HG03378 (cell line): ENCODE results near the gene SCEL.
"Not testable (repeated sequence)": the region's sequence is repeated elsewhere in the genome, so short reads cannot be mapped to it uniquely, and the experiment has no call there.

Experiments
- ATAC-seq: cut with Tn5 transposase; IDR thresholded peaks from one replicate; pipeline ENCODE4 v1.9.1; 2021; ENCODE audit warnings: mild to moderate bottlenecking, moderate library complexity; ENCODE audit not compliant: unreplicated experiment

SCEL gene, protein sequence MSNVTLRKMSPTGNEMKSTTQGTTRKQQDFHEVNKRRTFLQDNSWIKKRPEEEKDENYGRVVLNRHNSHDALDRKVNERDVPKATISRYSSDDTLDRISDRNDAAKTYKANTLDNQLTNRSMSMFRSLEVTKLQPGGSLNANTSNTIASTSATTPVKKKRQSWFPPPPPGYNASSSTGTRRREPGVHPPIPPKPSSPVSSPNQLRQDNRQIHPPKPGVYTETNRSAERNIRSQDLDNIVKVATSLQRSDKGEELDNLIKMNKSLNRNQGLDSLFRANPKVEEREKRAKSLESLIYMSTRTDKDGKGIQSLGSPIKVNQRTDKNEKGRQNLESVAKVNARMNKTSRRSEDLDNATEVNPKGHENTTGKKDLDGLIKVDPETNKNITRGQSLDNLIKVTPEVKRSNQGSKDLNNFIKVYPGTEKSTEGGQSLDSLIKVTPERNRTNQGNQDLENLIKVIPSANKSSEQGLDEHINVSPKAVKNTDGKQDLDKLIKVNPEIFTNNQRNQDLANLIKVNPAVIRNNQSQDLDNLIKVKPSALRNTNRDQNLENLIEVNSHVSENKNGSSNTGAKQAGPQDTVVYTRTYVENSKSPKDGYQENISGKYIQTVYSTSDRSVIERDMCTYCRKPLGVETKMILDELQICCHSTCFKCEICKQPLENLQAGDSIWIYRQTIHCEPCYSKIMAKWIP

DNA sequence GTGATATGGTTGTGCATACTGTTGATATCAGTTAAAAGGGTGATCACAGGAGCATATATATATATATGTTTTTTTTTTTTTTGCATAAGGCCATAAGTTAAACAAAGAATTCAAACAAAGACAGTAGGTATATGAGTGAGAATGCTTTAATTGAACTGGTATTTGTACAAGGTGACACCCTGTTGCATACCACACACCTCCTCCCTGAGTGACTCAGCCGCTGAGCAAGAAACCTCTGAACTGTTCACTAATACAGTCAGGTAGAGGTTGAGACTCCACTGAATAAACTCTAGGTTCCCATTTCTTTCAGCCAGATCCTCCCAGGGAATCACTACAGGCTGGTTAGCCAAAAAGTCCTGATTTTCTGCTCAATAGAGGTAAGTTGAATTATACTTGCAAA is at the start of gene SCEL:
TSS of gene SCEL (plus strand) at position 259 of the 400 bp plus-strand sequence. CDS start 20,170 bp downstream, outside the sequence.
- no peak for ATAC-seq

DNA sequence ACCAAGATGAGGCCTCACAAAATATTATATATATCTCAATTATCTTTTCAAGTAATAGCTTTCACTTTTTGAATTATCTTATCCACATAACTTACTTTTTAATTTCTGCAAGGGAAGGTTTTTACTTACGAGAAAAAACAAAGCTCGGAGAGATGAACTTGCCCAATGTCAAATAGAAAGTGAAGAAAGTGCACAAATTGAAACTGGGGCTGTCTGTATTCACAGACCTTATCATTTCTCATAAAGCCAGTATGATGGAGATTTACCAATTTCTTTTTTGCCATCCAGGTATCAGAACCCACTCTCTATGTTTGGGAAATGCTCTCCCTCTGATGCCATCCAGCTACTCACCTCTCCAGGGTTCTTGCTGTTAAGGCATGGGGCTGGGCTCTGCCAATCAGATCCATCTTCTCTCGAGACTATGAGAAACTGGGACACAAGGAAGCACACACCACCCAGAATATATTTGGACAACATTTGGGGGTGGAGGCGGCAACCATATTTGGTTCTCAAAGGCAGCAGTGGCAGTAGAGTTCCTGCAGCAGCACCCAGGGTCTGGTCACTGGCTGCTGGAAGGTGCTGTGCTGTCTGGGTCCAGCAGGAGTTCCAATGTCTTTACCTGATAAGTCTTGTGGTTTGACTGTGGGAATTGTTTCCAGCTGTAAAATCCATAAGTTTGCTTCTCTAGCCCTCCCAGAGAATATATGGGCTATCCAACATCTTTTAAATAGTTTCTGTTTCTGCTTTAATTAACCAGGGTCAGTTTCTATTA is 45.8 kb upstream of the SCEL start:
- ATAC-seq, result no peak

DNA sequence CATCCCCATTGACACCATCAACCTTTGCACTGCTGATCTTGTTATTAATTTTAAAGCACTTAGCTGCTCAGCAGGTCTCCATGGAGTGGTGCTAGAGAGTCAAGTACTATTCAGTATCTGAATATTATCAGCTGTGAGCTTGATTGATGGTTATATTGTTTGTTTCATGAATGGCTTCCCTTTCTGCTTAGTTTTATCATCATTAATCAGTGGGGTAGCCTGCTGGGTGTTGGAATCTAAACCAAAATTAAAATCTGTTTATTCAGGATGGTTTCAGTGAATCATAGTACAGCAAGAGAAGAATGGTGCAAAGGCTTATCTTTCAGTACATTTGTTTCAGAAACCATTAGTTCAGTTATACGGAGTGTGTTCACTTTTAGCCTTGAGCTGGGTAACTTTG is 42.5 kb upstream of the SCEL start:
- peak; percentile 85 for ATAC-seq

DNA sequence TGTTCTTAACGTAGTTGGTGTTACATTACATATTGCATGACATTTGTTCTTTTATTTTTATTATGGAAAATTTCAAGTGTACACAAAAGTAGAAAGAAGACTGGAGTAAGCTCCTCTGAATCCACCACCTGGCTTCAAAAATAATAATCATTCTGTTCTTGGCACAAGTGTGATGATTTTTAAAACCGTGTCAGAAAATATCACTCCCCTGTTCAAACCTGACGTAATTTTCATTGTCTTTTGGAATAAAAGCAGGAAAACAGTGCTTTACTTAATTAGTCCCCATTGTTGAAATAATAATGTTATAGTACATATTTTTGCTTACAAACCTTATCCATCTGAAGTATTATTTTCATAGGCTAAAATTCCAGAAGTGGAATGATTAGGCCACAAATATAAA is 41.3 kb upstream of the SCEL start:
- no peak for ATAC-seq

DNA sequence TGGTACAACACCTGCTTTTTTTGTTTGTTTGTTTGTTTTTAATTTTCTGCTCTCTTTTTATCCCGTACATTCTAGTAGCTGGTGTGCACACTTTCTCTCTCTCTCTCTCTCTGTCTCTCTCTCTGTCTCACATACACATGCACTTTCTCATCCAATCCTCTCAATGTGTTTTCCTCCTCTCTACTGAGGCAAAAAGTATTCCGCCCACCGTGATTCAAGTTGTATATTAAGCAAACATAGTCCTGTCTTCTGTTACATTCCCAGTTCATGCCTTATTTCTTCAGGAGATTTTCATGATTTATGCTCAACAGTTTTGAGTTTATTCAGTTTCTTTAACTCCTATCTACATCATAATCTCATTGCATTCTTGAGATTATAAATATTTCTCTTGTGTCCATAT is 38.2 kb upstream of the SCEL start:
- ATAC-seq, result no peak

DNA sequence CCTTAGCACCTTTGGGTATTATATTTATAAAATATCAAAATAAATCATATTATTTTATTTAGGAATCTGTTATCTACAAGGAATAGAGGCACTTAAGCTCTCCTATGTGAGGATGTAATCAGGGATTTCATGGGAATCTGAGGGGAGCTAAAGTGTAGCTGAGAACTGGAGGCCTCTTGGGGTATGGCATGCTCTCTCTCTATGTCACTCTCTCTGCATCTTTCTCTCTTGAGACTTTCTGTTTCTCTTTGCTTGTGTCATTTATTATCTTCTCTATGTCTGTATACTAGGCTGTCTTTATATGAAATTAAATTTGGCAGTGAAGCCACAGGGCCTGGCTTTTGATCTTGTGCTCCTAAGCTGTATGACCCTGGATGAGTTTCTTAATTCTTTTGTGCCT is 37.7 kb upstream of the SCEL start:
- no peak for ATAC-seq

DNA sequence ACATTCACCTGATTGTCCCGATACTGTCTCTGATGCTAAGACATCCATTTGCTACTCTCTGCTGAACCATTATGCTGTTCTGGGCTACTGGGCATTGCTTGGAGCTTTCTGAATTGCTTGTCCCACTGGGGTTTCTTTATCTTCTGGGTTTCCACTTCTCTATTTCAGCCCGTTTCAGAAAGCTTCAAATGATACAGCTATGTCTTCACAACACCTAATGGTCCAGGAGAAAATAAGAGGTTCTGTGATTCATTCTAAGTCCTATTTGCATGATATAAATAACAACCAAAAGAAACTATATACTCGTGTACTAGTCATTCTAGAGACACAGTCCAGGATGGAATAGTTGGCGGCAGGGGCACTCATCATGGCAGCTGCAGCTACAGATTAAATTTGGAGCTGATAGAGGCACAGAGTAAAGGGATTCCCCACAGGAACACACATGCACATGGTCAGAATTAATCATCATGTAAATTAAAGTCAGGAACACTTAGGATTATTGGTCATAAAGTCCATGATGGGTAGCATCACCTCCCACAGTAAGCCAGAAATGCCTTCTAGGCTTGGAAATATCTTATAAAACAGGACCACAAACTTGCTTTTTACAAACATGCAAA is 33.3 kb upstream of the SCEL start:
- ATAC-seq, result peak; percentile 91

DNA sequence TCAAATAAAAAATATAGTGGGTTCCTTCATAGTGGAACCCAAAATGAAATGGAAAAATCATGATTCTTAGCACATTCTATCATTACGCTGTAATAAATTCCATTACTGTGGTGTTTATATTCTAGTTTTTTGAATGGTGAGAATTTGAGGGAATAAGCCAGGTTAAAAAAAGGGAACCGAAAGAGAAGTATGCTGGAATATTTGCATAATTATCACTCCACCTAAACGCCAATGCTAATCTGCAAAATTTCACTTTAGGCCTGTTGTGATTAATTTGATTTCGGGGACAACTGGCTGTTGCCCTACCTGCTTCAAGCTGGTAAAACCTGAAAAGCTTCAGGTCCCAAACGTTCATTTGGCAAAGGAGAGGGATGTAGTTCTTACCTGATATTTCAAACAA is 32.1 kb upstream of the SCEL start:
- no peak for ATAC-seq

DNA sequence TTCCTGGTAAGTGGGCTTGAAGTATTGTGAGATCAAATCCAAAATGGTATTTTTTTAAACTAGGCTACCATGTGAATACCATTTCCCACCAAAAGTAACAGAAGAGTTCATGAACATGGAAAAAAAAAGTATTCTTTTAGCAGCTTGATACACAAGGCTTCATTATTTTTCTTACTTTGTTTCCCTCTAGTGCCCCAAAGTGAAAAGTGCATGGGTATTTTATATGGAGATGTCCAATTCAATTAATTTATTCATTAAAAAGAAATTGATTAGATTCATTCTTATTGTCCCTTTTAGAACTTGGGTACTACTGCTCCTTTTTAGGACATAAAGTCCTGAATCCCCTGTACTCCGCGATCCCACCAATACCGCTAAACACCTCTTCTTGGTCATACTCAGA is 28.6 kb upstream of the SCEL start:
- no peak for ATAC-seq

DNA sequence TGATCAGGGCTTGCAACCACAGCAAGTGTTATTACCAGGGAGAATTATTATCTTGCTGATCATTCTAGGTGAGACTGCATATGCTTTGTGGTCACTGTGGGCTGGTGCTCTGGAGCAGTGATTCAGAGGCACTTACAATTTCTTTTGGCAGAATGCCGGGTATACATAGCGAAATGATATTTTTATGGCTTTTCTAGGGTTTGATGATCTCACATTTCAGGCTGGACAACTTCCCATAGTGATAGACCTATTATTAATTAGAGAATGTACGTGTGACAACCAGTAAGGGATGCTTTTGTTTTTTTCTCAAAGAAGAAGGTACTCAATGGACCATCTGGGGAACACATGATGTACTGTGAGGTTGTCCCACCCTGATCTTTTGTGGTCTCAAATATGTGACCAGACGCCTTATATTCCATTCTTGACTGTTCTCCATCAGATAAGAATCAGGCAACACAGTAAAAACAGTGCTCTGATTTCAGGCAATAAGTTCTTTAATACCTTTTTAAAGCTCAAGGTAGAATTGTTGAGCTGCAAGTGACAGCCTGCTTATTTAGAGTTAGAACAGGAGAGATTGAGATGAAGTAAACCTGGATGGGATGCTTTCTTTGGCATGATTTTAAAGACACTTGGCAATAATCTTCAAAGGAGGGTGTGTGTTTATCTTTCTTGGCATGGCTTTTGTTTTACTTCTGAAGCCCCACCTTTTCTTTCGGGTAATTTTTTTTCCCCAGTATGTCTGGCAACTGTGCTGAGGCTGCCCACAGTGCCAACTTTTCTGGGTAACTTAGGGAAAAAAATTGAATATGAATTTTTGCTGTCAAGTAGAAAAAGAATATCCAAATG is 27.4 kb upstream of the SCEL start:
- ATAC-seq, result no peak

DNA sequence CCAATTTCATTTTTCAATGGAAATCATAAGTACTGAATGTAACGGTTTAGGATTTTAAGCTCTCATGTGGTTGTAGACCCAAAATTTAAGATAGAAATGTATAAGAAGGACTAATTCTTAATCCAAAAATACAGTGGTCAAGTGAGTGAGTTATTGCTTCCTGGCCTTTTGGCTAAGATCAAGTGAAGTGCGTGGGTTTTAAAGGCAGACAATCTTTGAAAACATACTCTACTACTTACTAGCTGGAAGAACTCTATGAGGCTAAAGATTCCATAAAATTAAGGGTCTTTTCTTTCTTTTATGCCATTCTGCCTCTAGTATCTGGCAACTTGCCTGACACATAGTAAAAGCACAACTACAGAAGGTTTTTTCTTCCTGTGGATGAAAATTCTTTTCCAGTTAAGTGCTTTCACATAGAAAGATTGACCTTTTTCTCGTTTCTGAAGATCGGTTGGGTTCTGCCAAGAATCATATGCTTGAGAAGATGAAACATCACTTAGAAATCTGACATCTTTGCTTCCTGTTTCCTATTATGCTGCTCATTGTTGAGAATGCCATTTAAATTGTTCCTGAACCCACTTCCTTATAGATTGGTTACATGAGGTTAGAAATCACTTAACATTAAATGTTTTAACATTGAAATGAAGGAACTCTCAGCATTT is 26.4 kb upstream of the SCEL start:
- no peak for ATAC-seq

DNA sequence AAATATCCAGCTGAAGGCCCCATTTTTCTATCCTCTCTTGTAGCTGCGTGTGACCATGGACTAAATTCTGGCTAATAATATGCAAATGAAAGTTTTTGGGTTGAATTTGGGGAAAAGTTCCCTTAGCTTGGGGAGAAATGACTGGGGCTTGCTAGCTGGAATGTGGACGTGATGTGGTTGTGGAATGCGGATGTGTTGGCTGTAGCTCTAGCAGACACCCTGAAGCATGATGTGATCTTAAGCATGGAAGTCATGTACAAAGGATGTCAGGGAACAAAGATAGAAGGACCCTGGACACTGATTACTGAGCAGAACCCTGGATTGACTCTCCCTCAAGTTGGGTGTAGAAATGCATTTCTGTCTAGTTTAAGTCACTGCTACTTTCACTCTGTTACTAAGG is 25.4 kb upstream of the SCEL start:
- ATAC-seq, result no peak

DNA sequence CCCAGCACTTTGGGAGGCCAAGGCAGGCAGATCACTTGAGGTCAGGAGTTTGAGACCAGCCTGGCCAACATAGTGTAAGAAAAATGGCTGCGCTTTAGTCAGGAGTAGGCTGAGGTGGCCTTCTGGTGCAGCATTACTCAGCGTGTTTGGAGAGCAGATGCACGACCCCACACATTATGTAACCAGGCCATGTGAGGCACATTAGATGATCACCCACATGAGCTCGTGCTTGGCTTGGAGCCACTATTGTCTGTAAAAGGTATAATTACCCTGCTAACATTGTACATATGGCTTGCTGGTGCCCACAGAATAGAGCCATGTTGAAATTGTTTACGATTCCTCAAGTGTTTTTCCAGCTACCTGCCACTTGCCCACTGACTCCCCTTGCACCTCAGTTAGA is 24.0 kb upstream of the SCEL start:
- ATAC-seq, result no peak

DNA sequence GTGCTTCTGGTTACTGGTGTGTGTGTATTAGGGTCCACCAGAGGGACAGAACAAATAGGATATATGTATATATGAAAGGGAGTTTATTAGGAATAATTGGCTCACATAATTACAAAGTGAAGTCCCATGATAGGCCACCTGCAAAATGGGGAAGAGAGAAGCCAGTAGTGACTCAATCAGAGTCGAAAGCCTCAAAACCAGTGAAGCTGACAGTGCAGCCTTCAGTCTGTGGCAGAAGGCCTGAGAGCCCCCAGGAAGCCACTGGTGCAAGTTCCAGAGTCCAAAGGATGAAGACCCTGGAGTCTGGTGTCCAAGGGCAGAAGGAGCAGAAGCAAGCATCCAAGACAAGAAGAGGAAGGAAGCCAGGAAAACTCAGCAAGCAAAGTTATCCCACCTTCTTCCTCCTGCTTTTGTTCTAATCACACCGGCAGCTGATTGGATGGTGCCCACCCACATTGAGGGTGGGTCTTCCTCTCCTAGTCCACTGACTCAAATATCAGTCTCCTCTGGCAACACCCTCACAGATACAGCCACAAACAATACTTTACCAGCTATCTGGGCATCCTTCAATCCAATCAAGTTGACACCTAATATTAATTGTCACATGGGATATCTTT is 21.7 kb upstream of the SCEL start:
- ATAC-seq, result peak; percentile 87

DNA sequence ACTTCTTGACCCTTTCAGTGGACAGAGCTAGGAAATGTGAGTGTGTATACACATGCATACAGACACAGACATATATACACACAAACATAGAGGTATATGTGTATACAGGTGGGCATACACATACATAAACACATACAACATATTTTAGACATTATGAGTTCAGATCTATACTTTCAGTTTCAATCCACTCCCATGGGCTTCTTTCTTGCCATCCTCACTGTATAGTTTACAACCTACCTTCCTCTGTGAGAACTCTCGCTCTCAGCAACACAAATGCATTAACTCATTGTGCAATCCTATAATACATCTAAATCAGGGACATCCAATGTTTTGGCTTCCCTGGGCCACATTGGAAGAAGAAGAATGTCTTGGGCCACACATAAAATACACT is 21.2 kb upstream of the SCEL start:
- peak; percentile 89 for ATAC-seq

DNA sequence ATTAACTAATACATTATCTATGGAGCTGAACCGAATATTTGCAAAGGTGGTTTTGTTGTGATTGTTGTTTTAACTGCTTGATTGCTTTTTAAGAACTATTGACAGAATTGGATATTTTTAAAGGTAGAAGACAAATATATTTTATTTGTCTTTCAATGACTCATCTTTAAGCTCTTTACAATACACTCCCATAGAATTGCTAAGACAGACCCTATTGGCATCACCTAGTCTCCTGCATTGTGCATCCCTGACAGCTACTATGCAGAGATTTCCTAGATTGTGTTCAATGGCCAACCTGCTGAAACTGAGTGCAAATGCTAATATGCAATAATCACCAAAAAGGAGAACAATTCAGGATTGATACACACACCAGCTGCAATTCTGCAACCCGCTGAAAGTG is 19.7 kb upstream of the SCEL start:
- ATAC-seq, result no peak

DNA sequence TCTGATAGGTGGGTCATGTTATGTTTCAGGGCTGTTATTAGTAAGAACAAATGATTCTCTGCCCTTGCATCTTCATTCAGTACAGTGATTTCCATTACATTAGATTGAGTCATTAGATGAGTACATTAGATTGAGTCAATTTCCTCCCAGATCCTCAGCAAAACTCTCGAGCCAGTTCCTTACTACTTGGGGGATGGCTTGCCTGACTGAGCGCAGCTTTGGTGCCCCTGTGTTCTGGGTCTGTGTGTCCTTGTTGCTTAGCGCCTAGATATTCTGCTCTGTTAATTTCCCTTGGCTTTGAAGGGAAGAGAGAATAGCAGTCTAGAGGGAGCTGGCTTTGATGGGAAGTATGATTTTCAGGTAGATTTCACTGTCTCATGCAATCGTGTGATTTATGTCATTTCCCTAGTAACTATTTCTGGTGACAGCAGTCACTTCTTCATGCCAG is 19.1 kb upstream of the SCEL start:
- ATAC-seq, result peak; percentile 33

DNA sequence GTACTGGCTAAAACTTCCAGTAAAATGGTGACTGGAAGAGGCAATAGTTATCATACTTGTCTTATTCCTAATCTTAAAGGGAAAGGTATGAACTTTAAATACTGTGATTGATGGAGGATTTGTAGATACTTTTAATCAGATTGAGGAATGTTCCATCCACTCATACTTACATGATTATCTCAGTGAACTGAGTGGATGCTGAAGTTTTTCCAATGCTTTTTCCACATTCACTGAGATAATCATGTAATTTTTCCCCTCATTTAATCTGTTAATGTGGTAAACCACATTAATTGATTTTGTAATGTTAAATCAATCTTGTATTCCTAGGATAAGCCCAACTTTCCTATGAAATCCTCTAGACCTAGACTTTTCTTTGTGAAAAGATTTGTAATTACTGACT is 17.2 kb upstream of the SCEL start:
- no peak for ATAC-seq

DNA sequence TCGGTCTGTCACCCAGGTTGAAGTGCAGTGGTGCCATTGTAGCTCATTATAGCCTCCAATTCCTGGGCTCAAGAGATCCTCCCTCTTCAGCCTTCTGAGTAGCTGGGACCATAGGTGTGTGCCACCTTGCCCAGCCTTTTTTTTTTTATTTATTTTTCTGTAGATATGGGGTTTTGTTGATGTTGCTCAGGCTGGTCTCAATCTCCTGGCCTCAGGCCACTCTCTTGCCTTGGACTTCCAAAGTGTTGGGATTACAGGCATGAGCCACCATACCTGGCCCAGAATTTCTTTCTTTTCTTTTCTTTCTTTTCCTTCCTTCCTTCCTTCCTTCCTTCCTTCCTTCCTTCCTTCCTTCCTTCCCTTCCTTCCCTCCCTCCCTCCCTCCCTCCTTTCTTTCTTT is 16.1 kb upstream of the SCEL start:
- ATAC-seq, result not testable (repeated sequence)
